ENCODE measurements around the gene RPA1. TPM values are rescaled to one million over a fixed set of nuclear protein-coding genes. Genes with fewer than 3 reads are reported as not detected.

The RPA1 gene
- total and polyA plus RNA-seq, 4 donors: 9.2 to 29.5 (median 11.9) TPM

- Histone ChIP-seq H3K9ac (ENCODE audit: low read depth in 1 of 2, low read length in 2 of 2) (no peak overlapping the region), H3K4me3 (ENCODE audit: low read depth in 1 of 3, low read length in 3 of 3) (no peak overlapping the region), H3K27me3 (ENCODE audit: control insufficient read depth in 4 of 4, insufficient read depth in 4 of 4, low read length in 3 of 4) (no peaks in the 10 kb centered on the region), H3K4me1 (ENCODE audit: control insufficient read depth in 4 of 4, insufficient read depth in 4 of 4, low read length in 3 of 4) (peaks cover 0 to 30% (median 15%) of the 10 kb centered on the region in 4 donors), H3K27ac (ENCODE audit: low read depth in 1 of 2, low read length in 2 of 2) (peak overlapping the region; percentile 47 to 86), H3K36me3 (ENCODE audit: control insufficient read depth in 4 of 4, insufficient read depth in 3 of 4, low read depth in 1 of 4, low read length in 3 of 4) (peaks cover 1 to 14% (median 8%) of the 10 kb centered on the region in 4 donors), H3K9me3 (ENCODE audit: control insufficient read depth in 4 of 4, low read length in 3 of 4) (no peaks in the 10 kb centered on the region)
- TF ChIP-seq RAD21 (IDR thresholded peaks at IDR 0.05): peak in 1 of 2 donors; percentile 8
- TF ChIP-seq FOXA2 (IDR thresholded peaks at IDR 0.05): no peak
- no peak for TF ChIP-seq JUND (IDR thresholded peaks at IDR 0.05)
- peak; percentile 18 for TF ChIP-seq YY1 (IDR thresholded peaks at IDR 0.05)
- peak; percentile 29 for TF ChIP-seq NR2F2 (IDR thresholded peaks at IDR 0.05)
- TF ChIP-seq, protein P1, sequence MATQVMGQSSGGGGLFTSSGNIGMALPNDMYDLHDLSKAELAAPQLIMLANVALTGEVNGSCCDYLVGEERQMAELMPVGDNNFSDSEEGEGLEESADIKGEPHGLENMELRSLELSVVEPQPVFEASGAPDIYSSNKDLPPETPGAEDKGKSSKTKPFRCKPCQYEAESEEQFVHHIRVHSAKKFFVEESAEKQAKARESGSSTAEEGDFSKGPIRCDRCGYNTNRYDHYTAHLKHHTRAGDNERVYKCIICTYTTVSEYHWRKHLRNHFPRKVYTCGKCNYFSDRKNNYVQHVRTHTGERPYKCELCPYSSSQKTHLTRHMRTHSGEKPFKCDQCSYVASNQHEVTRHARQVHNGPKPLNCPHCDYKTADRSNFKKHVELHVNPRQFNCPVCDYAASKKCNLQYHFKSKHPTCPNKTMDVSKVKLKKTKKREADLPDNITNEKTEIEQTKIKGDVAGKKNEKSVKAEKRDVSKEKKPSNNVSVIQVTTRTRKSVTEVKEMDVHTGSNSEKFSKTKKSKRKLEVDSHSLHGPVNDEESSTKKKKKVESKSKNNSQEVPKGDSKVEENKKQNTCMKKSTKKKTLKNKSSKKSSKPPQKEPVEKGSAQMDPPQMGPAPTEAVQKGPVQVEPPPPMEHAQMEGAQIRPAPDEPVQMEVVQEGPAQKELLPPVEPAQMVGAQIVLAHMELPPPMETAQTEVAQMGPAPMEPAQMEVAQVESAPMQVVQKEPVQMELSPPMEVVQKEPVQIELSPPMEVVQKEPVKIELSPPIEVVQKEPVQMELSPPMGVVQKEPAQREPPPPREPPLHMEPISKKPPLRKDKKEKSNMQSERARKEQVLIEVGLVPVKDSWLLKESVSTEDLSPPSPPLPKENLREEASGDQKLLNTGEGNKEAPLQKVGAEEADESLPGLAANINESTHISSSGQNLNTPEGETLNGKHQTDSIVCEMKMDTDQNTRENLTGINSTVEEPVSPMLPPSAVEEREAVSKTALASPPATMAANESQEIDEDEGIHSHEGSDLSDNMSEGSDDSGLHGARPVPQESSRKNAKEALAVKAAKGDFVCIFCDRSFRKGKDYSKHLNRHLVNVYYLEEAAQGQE (IDR thresholded peaks at IDR 0.05): no peak
- TF ChIP-seq RXRA (IDR thresholded peaks at IDR 0.05): peak in 1 of 2 donors; percentile 42
- peak; percentile 21 for TF ChIP-seq SP1 (IDR thresholded peaks at IDR 0.05)
- 67% methylated on average over 4 of the region's 4 CpGs for WGBS
- DNase-seq (ENCODE audit: low spot score): no peak
These were observed 43.9 kb upstream of the RPA1 start for GRCh38 chr17:1785930-1786329.

DNA sequence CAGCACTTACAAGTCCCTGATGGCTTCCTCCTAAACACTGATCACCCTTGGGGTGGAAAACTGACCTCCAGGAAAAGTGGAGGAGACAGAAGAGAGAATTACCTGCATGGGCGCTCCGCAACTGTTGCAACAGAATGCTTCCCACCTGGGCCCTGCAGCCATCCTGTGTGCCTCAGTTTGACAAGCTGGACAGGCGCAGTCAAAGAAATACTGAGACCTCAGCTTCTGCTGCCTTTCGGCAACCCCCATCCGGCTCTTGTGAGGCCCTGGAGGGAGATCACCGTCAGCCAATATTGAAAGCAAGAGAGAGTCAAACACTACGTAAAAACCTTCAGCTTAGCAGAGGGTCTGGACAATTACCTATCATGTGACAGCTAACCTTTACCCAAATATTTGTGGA lies 43.1 kb upstream of the RPA1 start:
- Histone ChIP-seq H3K9me3 (ENCODE audit: control insufficient read depth in 4 of 4, low read length in 3 of 4) (no peaks in the 10 kb centered on the region), H3K36me3 (ENCODE audit: control insufficient read depth in 4 of 4, insufficient read depth in 3 of 4, low read depth in 1 of 4, low read length in 3 of 4) (peaks cover 0 to 10% (median 5%) of the 10 kb centered on the region in 4 donors), H3K4me1 (ENCODE audit: control insufficient read depth in 4 of 4, insufficient read depth in 4 of 4, low read length in 3 of 4) (peaks cover 0 to 30% (median 15%) of the 10 kb centered on the region in 4 donors), H3K4me3 (ENCODE audit: low read depth in 1 of 3, low read length in 3 of 3) (no peak overlapping the region), H3K27me3 (ENCODE audit: control insufficient read depth in 4 of 4, insufficient read depth in 4 of 4, low read length in 3 of 4) (no peaks in the 10 kb centered on the region), H3K9ac (ENCODE audit: low read depth in 1 of 2, low read length in 2 of 2) (no peak overlapping the region), H3K27ac (ENCODE audit: low read depth in 1 of 2, low read length in 2 of 2) (peak overlapping the region; percentile 47 to 86)
- TF ChIP-seq MAX (IDR thresholded peaks at IDR 0.05) (no peak), NR2F2 (IDR thresholded peaks at IDR 0.05) (no peak)
- no peak for DNase-seq (ENCODE audit: low spot score)
- 85% methylated on average over 7 of the region's 7 CpGs for WGBS

- H3K4me1 ChIP-seq (ENCODE audit: control insufficient read depth in 4 of 4, insufficient read depth in 4 of 4, low read length in 3 of 4): peaks cover 0 to 30% (median 15%) of the 10 kb centered on the region in 4 donors
- DNase-seq (ENCODE audit: low spot score): no peak
- no peak overlapping the region for H3K4me3 ChIP-seq (ENCODE audit: low read depth in 1 of 3, low read length in 3 of 3)
- peak overlapping the region; percentile 47 to 86 for H3K27ac ChIP-seq (ENCODE audit: low read depth in 1 of 2, low read length in 2 of 2)
- H3K9me3 ChIP-seq (ENCODE audit: control insufficient read depth in 4 of 4, low read length in 3 of 4): no peaks in the 10 kb centered on the region
- H3K36me3 ChIP-seq (ENCODE audit: control insufficient read depth in 4 of 4, insufficient read depth in 3 of 4, low read depth in 1 of 4, low read length in 3 of 4): peaks cover 0 to 8% (median 4%) of the 10 kb centered on the region in 4 donors
- no peaks in the 10 kb centered on the region for H3K27me3 ChIP-seq (ENCODE audit: control insufficient read depth in 4 of 4, insufficient read depth in 4 of 4, low read length in 3 of 4)
- 79% methylated on average over 16 of the region's 16 CpGs for WGBS
- H3K9ac ChIP-seq (ENCODE audit: low read depth in 1 of 2, low read length in 2 of 2): no peak overlapping the region
- TF ChIP-seq, protein P1 (IDR thresholded peaks at IDR 0.05): no peak
- TF ChIP-seq FOXA2 (IDR thresholded peaks at IDR 0.05): no peak
- no peak for TF ChIP-seq RXRA (IDR thresholded peaks at IDR 0.05)
- TF ChIP-seq YY1 (IDR thresholded peaks at IDR 0.05): no peak
- no peak for TF ChIP-seq HNF4G (IDR thresholded peaks at IDR 0.05)
- TF ChIP-seq MAX (IDR thresholded peaks at IDR 0.05): no peak
- TF ChIP-seq CTCF (IDR thresholded peaks at IDR 0.05; ENCODE audit: low read depth, low read length, missing input control): no peak
- no peak for TF ChIP-seq FOXA1 (IDR thresholded peaks at IDR 0.05)
- TF ChIP-seq RAD21 (IDR thresholded peaks at IDR 0.05): peak in 1 of 2 donors; percentile 5
- TF ChIP-seq ZBTB33 (IDR thresholded peaks at IDR 0.05): no peak
- TF ChIP-seq, protein P2, sequence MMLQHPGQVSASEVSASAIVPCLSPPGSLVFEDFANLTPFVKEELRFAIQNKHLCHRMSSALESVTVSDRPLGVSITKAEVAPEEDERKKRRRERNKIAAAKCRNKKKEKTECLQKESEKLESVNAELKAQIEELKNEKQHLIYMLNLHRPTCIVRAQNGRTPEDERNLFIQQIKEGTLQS (IDR thresholded peaks at IDR 0.05): no peak
These were observed 42.4 kb upstream of the RPA1 start for GRCh38 chr17:1787301-1787902.
